Stimulated activated CD4-positive, alpha-beta T cell treated with anti-CD3 and anti-CD28 coated beads, Interleukin-4, amount 100 ng/mL, for 4 hours (primary cell): Measurements from ENCODE around the gene CACNB1.
"Not testable (repeated sequence)": the region's sequence is repeated elsewhere in the genome, so short reads cannot be mapped to it uniquely, and the experiment has no call there.

ENCODE experiments used
- DNase-seq, 2 experiments: peaks; one replicate each; pipeline ENCODE4 v3.0.0-alpha.2; 2020

CACNB1 gene

GRCh38 chr17:39173526-39174274 lies 23.8 kb downstream of the CACNB1 start:
- DNase-seq: no peak

GRCh38 chr17:39173080-39173479 lies 24.4 kb downstream of the CACNB1 start:
- no peak for DNase-seq

- DNase-seq: no peak
Observed at GRCh38 chr17:39171933-39172332, 25.5 kb downstream of the CACNB1 start.

GRCh38 chr17:39170558-39170957 lies 26.9 kb downstream of the CACNB1 start:
- DNase-seq: no peak

GRCh38 chr17:39170109-39170508 lies 27.4 kb downstream of the CACNB1 start:
- no peak for DNase-seq

- DNase-seq: no peak
Observed at GRCh38 chr17:39169518-39169917, 28.0 kb downstream of the CACNB1 start.

GRCh38 chr17:39169101-39169500 lies 28.4 kb downstream of the CACNB1 start:
- DNase-seq: no peak

GRCh38 chr17:39168503-39168902 lies 29.0 kb downstream of the CACNB1 start:
- DNase-seq: not testable (repeated sequence)

- no peak for DNase-seq
Observed at GRCh38 chr17:39167476-39167875, 30.0 kb downstream of the CACNB1 start.

GRCh38 chr17:39166437-39167335 lies 30.8 kb downstream of the CACNB1 start:
- DNase-seq: no peak

GRCh38 chr17:39165841-39166349 lies 31.6 kb downstream of the CACNB1 start, which contains the start of gene ARL5C:
ARL5C (minus strand) TSS chr17:39166161; CDS start chr17:39165760, 401 bp downstream.
- DNase-seq: no peak

GRCh38 chr17:39165178-39165840 lies 32.2 kb downstream of the CACNB1 start:
- DNase-seq: no peak

- DNase-seq: peak; percentile 65 to 70
Observed at GRCh38 chr17:39164675-39165143, 32.8 kb downstream of the CACNB1 start.

- DNase-seq: no peak
Observed at GRCh38 chr17:39161962-39162361, 35.5 kb downstream of the CACNB1 start.

GRCh38 chr17:39158623-39159022 lies 38.8 kb downstream of the CACNB1 start:
- no peak for DNase-seq

GRCh38 chr17:39156491-39156890 lies 41.0 kb downstream of the CACNB1 start:
- DNase-seq: no peak

- DNase-seq: no peak
Observed at GRCh38 chr17:39155654-39156053, 41.8 kb downstream of the CACNB1 start.

- peak; percentile 88 to 94 for DNase-seq
Observed at GRCh38 chr17:39153599-39154051, 43.8 kb downstream of the CACNB1 start.

- DNase-seq: peak in 1 of 2 experiments; percentile 17
Observed at GRCh38 chr17:39151943-39152818, 45.3 kb downstream of the CACNB1 start.

- peak in 1 of 2 experiments; percentile 24 for DNase-seq
Observed at GRCh38 chr17:39151150-39151942, 46.1 kb downstream of the CACNB1 start, which contains the start of gene PLXDC1. PLXDC1 (minus strand) TSS chr17:39151637; CDS start chr17:39151437, 200 bp downstream.

- DNase-seq: no peak
Observed at GRCh38 chr17:39150795-39151149, 46.7 kb downstream of the CACNB1 start.
